HG02623 (cell line): Measurements from ENCODE around the gene NPFF.
"Not testable (repeated sequence)": the region's sequence is repeated elsewhere in the genome, so short reads cannot be mapped to it uniquely, and the experiment has no call there.

Experiments used
- ATAC-seq: cut with Tn5 transposase; IDR thresholded peaks from one replicate; pipeline ENCODE4 v1.9.1; 2021; ENCODE audit warnings: moderate library complexity; ENCODE audit not compliant: unreplicated experiment

The NPFF gene, protein sequence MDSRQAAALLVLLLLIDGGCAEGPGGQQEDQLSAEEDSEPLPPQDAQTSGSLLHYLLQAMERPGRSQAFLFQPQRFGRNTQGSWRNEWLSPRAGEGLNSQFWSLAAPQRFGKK

DNA sequence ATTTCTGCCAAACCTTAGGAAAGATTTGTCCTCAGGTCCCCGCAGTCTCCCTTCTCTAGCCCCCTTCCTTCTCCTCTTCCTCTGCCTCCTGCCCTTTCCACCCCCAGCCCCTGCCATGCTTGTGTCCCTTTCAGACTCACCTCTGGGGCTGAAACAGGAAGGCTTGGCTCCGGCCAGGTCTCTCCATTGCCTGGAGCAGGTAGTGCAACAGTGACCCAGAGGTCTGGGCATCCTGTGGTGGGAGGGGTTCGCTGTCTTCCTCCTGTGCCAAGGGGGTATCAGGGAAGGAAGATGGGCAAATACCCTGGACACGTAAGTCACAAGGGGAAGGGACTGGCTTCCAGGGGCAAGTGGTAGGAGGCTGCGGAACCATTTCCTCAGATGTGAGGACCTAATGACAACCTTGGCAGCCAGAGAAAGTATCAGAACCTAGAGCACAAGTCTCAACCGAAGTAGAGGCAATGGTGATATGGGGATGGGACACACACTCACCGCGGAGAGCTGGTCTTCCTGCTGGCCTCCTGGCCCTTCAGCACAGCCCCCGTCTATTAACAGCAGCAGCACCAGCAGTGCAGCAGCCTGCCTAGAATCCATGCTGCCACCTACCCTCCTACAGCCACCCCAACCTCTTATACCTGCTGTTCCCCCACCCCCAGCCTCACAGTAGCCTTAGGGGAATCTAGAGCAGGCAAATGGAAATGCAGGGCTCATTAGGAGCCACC lies at the start of gene NPFF:
Gene NPFF, minus strand, starts transcription at position 604 of the 722 bp plus-strand sequence. Its CDS starts 10 bp downstream, at position 594.
- no peak for ATAC-seq

DNA sequence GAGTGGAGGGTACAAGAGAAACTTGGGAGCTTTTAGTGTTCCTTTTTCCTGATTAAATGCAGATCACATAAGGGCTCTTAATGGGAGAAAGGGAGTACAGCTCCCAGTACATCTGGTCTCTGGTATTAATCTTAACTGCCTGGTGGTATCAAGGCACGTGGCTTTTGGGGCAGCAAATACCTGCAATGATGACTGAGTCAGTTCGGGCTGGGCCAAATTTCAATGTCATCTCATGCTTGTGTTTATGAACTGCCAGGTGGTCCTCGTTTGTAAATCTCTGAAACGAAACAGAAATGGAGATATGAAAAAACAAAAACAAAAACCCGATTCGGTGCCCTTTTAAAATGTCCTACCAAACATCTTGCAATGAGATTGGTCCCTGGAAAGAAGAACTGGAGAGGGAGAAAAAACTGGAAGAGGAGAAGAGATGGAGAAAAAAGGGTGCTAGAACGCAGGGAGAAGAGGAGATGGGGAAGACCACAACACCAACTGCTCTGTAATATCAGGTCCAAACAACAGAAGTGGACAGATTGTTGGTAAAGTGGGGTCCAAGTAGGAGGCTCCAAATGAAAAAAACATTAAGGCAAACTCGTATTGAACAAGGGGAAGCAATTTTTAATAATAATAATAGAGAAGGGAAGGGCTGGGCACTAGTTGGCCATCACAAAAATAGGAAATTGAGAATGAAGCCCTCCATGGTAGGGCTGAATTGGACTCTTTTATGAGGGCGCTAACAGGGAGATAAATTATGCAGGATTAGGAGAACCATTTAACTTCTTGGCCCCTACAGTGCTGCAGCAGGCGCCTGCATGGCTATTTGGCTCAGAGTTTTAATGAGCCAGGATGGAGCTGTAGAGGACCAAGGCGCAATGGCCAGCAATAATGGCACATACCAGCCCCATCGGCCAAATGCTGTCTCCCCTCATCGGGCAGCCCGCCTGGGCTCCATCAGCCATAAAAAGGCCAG lies 45.4 kb upstream of the NPFF start:
- no peak for ATAC-seq

DNA sequence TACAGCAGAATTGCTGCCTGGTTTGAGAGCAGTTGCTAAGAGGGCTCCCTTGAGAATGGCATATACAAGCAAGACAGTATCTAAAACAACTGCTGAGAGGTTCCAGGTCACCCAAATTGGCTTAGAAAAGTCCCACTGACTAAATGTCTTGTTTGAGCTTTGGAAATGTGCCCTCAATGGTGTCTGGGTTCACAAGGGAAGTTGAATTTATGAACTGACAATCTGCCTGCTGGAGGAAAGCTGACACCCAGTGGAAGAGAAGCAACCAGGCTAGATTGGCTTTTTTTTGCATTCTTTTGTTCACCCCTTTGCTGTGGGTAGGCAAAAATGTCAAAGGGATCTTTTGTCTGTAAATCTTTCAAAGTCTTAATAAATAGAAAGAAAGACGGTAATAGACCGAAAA lies 44.6 kb upstream of the NPFF start:
- no peak for ATAC-seq

DNA sequence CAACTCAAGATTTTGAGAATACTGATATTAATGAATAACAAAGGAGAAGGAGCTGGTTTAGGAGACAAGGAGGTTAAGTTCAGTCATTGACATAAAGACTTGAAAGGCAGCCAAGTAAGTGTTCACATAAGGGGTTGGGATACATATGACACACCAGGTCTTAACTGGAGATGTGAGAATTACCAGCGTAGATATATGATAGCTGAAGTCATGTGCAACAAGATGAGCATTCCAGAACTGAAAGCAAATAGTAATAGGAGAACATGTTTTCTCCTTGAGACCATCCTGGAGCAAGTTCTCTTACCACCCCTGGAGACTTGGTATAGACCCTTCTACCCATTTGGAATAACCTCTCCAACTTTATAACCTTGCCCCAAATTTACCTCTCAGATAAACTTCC lies 43.3 kb upstream of the NPFF start:
- ATAC-seq, result no peak

DNA sequence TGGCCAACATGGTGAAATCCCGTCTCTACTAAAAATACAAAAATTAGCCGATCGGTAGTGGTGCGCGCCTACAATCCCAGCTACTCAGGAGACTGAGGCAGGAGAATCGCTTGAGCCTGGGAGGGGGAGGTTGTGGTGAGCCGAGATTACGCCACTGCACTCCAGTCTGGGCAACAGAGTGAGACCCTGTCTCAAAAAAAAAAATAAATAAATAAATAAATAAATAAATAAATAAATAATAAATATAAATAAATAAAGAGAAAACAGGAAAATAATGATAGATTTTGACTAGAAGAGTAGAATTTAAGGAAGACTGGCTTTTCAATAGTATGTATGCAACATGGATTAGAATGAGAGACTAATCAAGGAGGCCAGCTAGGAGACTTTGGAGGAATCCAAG lies 42.8 kb upstream of the NPFF start:
- not testable (repeated sequence) for ATAC-seq

DNA sequence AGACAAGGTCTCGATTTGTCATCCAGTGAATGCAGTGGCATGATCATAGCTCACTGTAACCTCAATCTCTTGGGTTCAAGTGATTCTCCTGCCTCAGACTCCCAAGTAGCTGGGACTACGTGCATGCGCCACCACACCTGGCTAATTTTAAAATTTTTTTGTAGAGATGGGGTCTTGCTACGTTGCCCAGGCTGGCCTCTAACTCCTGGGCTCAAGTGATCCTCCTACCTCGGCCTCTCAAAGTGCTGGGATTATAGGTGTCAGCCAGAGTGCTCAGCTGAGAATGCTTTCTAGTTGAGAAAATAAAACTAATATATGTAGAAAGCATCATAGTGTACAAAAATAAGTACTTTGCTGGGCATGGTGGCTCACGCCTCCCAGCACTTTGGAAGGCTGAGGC lies 41.1 kb upstream of the NPFF start:
- not testable (repeated sequence) for ATAC-seq

DNA sequence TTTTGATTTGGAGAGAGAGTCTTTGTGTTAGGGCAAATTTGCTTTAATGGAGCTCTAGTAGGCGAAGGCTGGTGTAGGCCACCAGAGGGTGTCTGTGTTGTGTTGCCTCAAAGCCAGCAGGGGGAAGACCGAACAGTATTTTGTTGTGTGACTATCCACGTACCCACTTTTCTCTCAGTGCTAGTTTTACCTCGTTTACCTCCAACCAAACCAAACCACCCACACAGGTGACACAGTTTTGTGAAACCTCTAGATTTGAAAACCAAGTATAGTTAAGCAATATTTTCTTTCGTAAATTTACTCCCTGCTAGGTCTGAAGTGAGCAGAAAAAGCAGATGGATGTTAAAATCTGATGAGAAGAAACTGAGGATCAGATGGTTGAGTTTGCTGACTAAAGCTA lies 36.3 kb upstream of the NPFF start:
- ATAC-seq, result peak; percentile 72

DNA sequence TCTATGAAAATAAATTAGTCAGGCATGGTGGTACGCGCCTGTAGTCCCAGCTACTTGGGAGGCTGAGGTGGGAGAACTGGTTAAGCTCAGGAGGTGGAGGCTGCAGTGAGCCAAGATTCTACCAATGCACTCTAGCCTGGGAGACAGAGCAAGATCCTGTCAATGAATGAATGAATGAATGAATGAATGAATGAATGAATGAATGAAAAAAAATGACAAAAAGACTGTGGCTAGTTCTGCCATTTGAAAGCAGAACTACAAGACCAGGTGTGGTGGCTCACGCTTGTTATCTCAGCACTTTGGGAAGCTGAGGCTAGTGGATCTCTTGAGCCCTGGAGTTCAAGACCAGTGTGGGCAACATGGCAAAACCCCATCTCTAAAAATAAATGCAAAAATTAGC lies 32.2 kb upstream of the NPFF start:
- no peak for ATAC-seq

DNA sequence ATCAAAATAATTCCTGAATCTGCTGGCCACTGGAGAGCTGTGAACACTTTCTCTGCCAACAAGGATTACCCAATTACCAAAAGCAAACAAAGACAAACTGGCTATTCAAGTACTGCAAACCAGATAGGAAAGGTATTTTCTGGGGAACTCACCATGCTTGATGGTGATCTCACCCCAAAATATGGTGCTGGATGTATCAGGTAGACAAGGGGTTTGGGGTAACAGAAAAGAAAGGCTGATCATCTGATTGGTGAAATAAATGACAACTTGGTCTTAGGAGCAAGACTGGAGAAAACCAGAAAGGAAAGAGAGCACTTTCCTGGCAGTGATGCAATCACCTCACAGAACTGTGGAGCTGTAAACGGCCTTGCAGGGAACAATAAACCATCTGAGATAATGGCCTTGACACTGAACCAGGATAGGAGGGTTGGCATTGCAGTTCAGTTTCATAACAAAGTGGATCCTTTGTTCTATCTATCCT lies 31.0 kb upstream of the NPFF start:
- no peak for ATAC-seq

DNA sequence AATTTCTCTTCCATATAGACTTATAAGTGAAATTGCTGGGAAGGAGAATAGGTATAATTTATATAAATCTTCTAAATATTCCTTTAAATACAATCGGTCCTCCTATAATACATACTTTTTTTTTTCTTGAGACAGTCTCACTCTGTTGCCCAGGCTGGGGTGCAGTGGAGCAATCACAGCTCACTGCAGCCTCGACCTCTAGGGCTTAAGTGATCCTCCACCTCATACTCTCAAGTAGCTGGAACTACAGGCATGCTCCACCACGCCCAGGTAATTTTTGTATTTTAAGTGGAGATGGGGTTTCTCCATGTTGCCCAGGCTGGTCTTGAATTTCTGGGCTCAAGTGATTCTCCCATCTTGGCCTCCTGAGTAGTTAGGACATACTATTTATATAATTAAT lies 29.7 kb upstream of the NPFF start:
- no peak for ATAC-seq

DNA sequence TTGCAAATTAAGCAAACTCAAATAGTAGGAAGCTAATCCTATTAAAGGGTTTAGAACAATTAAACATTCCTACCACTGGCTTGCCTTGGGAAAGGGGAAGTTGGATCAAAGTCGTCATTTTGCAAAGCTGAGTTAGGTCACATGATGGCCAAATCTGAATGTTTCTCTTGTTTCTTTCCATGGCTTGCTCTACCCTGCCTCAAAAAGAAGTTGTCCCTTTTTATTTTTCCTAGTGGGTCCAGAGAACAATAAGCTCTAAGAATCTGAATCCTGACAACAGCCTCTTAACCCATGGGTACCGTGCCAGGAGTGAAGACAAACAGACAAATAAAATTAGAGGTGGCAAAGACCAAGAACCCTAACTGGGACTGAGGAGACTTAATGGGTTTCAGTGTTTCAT lies 26.2 kb upstream of the NPFF start:
- ATAC-seq, result no peak

DNA sequence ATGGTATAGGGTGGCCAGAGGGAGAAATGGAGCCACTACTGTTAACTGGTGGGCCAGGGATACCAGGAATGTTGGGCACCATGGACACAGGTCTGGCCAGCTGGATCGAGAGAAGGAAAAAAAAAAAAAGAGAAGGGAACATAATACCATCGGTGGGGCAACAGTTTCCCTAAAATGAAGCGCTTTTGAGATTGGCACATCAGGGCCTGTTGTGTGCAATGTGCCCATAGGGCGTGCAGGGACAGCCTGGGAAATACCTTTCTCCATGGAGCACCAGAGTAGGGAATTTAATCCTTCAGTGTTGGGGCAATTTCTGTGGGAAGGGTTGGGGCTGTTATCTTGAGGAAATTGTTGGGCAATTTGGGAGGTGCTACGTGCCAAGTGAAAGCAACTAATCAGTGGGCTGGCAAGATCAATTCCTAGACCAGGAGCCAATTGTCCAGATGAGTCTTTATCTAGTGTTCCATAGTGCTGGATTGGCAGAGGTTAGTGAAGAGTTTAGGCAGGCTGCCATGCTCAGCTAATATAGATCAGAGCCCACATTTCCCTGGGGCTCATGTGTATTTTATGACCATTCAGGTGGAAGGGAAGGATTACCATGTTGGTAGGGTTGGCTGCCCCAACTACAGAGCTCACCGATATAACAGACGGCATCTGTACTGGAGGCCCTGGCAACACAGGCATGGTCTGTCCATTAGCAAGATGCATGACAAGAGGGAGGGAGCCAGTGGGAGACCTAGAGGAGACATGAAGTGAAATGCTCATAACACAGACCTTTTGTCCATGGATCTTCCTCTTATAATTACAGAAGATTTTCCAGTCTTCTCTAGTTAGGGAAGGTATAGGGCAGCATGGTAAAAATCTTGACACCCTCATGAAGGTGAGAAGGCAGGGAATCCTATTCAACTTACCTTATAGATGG lies 25.5 kb upstream of the NPFF start:
- ATAC-seq, result no peak

DNA sequence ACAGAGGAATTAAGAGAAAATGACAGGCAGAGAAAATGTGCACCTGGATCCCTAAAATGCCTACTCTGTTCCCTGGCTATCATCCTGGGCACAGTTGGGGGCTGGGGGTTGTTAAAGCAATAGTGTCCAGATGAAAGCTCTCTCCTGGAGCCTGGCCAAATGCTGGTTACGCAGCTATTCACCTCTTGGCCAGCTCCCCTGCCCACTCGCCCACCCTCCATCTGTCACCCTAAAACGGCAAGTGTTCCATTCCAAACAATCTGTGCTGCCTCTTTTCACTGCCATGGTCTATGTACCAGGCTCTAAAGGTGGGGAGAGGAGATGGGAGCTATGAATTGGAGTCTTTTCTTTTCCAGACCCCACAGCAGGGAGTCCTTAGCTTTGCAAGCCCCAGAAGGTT lies 24.7 kb upstream of the NPFF start:
- ATAC-seq, result no peak

DNA sequence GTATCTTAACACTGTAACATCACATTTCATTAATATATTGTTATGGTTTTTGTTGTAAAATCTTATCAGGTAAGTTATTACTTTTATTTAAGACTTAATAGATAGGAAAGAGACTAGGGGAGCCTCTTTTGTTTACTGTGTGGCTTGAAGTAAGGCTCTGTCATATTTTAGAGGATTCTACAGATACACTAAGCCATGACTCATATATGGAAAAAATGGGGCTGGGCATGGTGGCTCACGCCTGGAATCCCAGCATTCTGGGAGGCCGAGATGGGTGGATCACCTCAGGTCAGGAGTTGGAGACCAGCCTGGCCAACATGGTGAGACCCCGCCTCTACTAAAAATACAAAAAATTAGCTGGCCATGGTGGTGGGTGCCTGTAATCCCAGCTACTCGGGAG lies 23.6 kb upstream of the NPFF start:
- ATAC-seq, result no peak

DNA sequence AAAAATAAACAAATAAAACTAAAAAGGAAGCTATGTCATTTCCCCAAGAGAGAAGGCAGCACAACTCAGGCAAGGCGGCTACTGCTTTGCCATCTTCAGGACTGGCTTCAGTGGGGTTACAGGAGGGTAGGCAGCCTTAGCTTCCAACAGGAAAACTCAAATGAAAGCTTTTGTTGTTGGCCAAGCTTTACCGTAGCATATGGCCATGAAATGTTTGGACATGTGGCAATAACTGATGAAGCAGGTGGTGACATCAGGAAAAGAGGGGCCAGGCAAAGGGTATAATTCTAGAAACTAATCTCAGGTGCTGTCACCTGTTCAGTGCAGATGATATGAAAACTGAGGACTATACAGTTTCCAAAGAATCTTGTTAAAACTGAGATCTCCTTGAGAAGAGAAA lies 22.8 kb upstream of the NPFF start:
- ATAC-seq, result no peak

DNA sequence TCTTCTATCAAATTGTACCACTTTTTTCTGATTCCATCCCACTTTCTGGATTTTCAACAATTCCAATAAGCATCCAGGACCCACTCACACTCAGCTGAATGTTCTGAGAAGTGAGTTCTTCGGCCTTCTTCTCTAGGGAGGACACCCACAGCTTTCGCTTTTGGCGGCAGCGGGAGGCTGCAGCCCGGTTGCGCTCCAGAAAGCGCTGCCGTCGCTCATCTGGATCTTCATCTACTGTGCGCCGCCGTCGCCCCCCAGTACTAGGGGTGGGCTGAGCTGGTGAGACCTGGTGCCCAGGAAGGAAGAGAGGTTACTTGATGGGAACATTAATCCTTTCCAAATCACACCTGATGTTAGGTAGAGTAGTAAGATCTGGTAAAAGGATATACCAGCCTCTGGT lies 17.2 kb upstream of the NPFF start:
- no peak for ATAC-seq

DNA sequence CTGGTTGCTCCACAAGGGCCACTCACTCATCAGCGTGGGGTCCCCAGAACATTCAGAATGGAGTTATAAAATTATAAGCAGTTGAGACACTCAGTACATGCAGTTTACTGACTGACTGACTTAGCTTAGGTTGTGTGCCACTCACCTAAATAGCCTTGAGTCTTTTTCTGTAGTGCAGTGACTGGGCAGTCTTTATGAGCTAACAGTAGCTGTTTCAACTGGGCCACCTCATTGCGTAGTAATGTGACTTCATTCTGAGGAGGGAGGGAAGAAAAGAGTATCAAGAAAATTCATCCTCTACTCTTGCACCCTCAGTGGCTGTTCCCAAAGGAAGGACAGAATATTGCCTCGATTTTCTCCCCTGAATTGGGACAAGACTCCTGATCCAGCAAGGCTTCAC lies 15.8 kb upstream of the NPFF start:
- no peak for ATAC-seq

DNA sequence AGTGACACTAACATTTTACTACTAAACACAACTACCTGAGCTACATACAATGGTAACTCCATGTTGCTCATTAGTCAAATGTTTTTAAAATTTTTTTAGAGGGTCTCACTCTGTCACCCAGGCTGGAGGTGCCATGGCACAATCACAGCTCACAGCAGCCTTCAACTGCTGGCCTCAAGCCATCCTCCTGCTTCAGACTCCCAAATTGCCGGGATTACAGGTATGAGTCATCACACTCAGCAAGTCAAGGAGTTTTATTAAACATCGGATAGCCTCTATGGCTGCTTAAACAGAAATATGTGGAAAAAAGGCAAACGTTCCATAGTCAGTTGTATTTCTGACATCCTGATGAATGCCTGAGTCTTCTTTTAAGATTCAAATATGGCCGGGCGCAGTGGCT lies 11.1 kb upstream of the NPFF start:
- no peak for ATAC-seq

DNA sequence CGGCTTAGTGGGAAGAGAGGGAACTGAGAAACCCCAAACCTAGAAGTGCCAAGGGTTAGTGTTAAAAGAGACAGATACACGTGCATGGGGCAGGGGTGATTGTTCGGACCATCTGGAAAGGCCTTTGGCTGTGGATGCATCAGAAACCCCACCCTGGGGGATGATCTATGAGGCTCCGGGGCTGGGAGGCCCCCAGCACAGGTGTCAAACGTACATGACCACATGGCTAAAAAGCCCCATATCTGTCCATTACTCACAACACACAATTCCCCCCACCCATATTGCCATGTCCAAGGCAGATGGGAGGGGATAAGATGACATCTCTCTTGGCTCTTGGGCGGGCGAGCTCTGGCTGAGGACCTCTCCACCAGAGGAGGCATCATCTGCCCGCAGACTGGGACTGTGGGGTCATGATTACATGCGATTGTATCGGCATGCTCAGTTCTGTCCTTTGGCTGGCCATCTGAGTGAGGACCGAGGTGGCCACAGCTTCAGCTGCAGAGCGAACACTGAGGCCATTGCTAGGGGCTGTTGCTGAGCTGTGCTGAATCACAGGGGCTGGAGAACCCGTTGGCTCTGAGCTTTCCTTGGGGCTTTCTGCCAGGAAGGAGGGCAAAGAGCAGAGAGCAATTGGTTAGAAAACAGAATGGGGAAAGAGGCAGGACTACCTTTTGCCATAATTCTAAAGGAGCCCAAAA lies 9.6 kb upstream of the NPFF start:
- no peak for ATAC-seq

DNA sequence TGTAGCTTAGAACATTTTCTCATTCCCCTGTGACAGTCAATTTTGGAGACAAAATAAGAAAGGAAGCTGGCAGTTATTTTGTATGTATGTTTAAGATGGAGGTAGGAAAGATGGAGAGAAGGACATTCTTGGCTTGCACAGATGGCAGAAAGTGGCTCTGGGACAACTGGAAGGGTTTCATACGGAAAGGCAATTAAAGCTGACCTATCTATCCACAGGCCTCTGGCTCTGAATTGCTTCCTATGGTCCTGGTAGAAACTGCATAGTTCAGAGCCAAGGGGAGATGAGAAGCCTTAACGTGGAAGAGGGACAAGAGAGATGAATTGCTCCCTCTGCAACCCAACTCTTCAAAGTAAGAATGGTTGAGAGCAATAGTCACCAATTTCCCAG lies 8.0 kb upstream of the NPFF start:
- ATAC-seq, result no peak
